WERI-Rb-1 (cell line): Measurements from ENCODE around the gene MAP2K6.

Experiments
- DNase-seq: peaks from one replicate; pipeline ENCODE4 v3.0.0-alpha.2; 2020
- H3K27ac ChIP-seq: fragments of 250-450 bp; sonication (Bioruptor Pico); 2 replicates; pipeline ENCODE4 v1.5.1; 2020; ENCODE audit warnings: mild to moderate bottlenecking, moderate library complexity
- H3K27me3 ChIP-seq: fragments of 250-450 bp; sonication (Bioruptor Pico); 2 replicates; pipeline ENCODE4 v1.5.1; 2021; ENCODE audit warnings: mild to moderate bottlenecking, low read depth, moderate library complexity; ENCODE audit not compliant: insufficient read depth, severe bottlenecking
- H3K36me3 ChIP-seq: fragments of 250-450 bp; sonication (Bioruptor Pico); 2 replicates; pipeline ENCODE4 v1.5.1; 2020; ENCODE audit warnings: mild to moderate bottlenecking, moderate library complexity
- H3K4me3 ChIP-seq: 2 replicates; pipeline ENCODE4 v1.5.1; 2011; ENCODE audit warnings: low read depth, mild to moderate bottlenecking, control low read depth, low read length
- H3K9me3 ChIP-seq: fragments of 250-450 bp; sonication (Bioruptor Pico); 2 replicates; pipeline ENCODE4 v1.5.1; 2021; ENCODE audit warnings: mild to moderate bottlenecking, moderate library complexity; ENCODE audit not compliant: severe bottlenecking
- CTCF ChIP-seq: IDR thresholded peaks from 2 replicates; pipeline ENCODE4 v1.5.1; 2011; ENCODE audit warnings: low read depth, mild to moderate bottlenecking, control low read depth, inconsistent platforms, low read length

Gene MAP2K6

GRCh38 chr17:69594641-69595040 lies 180.1 kb downstream of the MAP2K6 start:
- no peak overlapping the region for H3K27ac ChIP-seq
- no peak for DNase-seq
- no peak for TF ChIP-seq CTCF
- no peaks in the 10 kb centered on the region for H3K27me3 ChIP-seq
- no peak overlapping the region for H3K4me3 ChIP-seq
- H3K36me3 ChIP-seq: no peaks in the 10 kb centered on the region
- peaks cover 2% of the 10 kb centered on the region for H3K9me3 ChIP-seq

- Histone ChIP-seq H3K9me3 (no peaks in the 10 kb centered on the region), H3K27ac (no peak overlapping the region), H3K36me3 (no peaks in the 10 kb centered on the region), H3K27me3 (no peaks in the 10 kb centered on the region), H3K4me3 (no peak overlapping the region)
- DNase-seq: no peak
- no peak for TF ChIP-seq CTCF
Measured at GRCh38 chr17:69596141-69596540, 181.6 kb downstream of the MAP2K6 start.

- H3K36me3 ChIP-seq: no peaks in the 10 kb centered on the region
- no peak for DNase-seq
- no peak overlapping the region for H3K27ac ChIP-seq
- no peak overlapping the region for H3K4me3 ChIP-seq
- no peaks in the 10 kb centered on the region for H3K27me3 ChIP-seq
- no peak for TF ChIP-seq CTCF
- H3K9me3 ChIP-seq: no peaks in the 10 kb centered on the region
Measured at GRCh38 chr17:69597898-69598692, 183.6 kb downstream of the MAP2K6 start.

- H3K9me3 ChIP-seq: no peaks in the 10 kb centered on the region
- H3K4me3 ChIP-seq: no peak overlapping the region
- no peak for TF ChIP-seq CTCF
- H3K27ac ChIP-seq: no peak overlapping the region
- no peak for DNase-seq
- H3K27me3 ChIP-seq: no peaks in the 10 kb centered on the region
- H3K36me3 ChIP-seq: no peaks in the 10 kb centered on the region
Measured at GRCh38 chr17:69602972-69603371, 188.5 kb downstream of the MAP2K6 start.
